Osteocyte (in vitro differentiated cells): ENCODE data around the gene CCDC91. TPM values are rescaled to one million over a fixed set of nuclear protein-coding genes. Genes with fewer than 3 reads are reported as not detected.
A peak's percentile ranks its signal among the peaks of the same experiment; 100 is the strongest.
"Not testable (repeated sequence)": the region's sequence is repeated elsewhere in the genome, so short reads cannot be mapped to it uniquely, and the experiment has no call there.

Source experiments
- DNase-seq: peaks from one replicate; pipeline ENCODE4 v3.0.0; 2021; ENCODE audit warnings: mixed read lengths; ENCODE audit not compliant: unreplicated experiment; ENCODE audit errors: extremely low spot score
- H3K27ac Mint-ChIP-seq: one replicate; pipeline ENCODE4 v1.8.0; 2021; ENCODE audit warnings: mild to moderate bottlenecking, mixed read lengths; ENCODE audit not compliant: unreplicated experiment
- H3K27me3 Mint-ChIP-seq: one replicate; pipeline ENCODE4 v1.8.0; 2021; ENCODE audit warnings: mixed read lengths; ENCODE audit not compliant: unreplicated experiment
- H3K36me3 Mint-ChIP-seq: one replicate; pipeline ENCODE4 v1.8.0; 2021; ENCODE audit warnings: mixed read lengths; ENCODE audit not compliant: unreplicated experiment
- H3K4me1 Mint-ChIP-seq: one replicate; pipeline ENCODE4 v1.8.0; 2021; ENCODE audit warnings: mixed read lengths; ENCODE audit not compliant: unreplicated experiment
- H3K4me3 Mint-ChIP-seq: one replicate; pipeline ENCODE4 v1.8.0; 2021; ENCODE audit warnings: mild to moderate bottlenecking, moderate library complexity, mixed read lengths; ENCODE audit not compliant: unreplicated experiment
- H3K9me3 Mint-ChIP-seq: one replicate; pipeline ENCODE4 v1.8.0; 2021; ENCODE audit warnings: mixed read lengths; ENCODE audit not compliant: unreplicated experiment
- CTCF ChIP-seq: fragments of 200-600 bp; sonication (generic); IDR thresholded peaks from 2 replicates; pipeline ENCODE4 v1.5.0; 2021; ENCODE audit warnings: antibody characterized with exemption, mild to moderate bottlenecking, moderate library complexity
- total RNA-seq: library from RNA; stranded (reverse); gene quantifications from 2 replicates; pipeline ENCODE4 v1.2.1, GENCODE V29; 2021

CCDC91 gene
- total RNA-seq, 1 donor from 2014 or later: 17.5 TPM

GRCh38 chr12:28191051-28192048, 1.1 kb downstream of the CCDC91 start:
- no peak for TF ChIP-seq CTCF
- peak overlapping the region; percentile 92 for H3K4me3 Mint-ChIP-seq
- no peaks in the 10 kb centered on the region for H3K36me3 Mint-ChIP-seq
- H3K27ac Mint-ChIP-seq: peak overlapping the region; percentile 98
- peaks cover 19% of the 10 kb centered on the region for H3K9me3 Mint-ChIP-seq
- H3K27me3 Mint-ChIP-seq: no peaks in the 10 kb centered on the region
- no peak for DNase-seq
- H3K4me1 Mint-ChIP-seq: peaks cover 22% of the 10 kb centered on the region

GRCh38 chr12:28192125-28192524, 1.9 kb downstream of the CCDC91 start:
- Mint-ChIP-seq H3K9me3 (peaks cover 19% of the 10 kb centered on the region), H3K36me3 (no peaks in the 10 kb centered on the region), H3K4me1 (peaks cover 22% of the 10 kb centered on the region), H3K27me3 (no peaks in the 10 kb centered on the region), H3K27ac (peak overlapping the region; percentile 98), H3K4me3 (no peak overlapping the region)
- no peak for DNase-seq
- no peak for TF ChIP-seq CTCF

- H3K27me3 Mint-ChIP-seq, DNase-seq, H3K27ac Mint-ChIP-seq, H3K4me3 Mint-ChIP-seq, H3K36me3 Mint-ChIP-seq: not testable (repeated sequence)
- Mint-ChIP-seq H3K9me3 (peaks cover 12% of the 10 kb centered on the region), H3K4me1 (peaks cover 18% of the 10 kb centered on the region)
These were observed 4.4 kb downstream of the CCDC91 start for GRCh38 chr12:28194621-28195020.

GRCh38 chr12:28201136-28201535, 10.9 kb downstream of the CCDC91 start:
- not testable (repeated sequence) for DNase-seq, H3K27me3 Mint-ChIP-seq, H3K36me3 Mint-ChIP-seq, H3K4me3 Mint-ChIP-seq, H3K27ac Mint-ChIP-seq, H3K4me1 Mint-ChIP-seq
- peaks cover 23% of the 10 kb centered on the region for H3K9me3 Mint-ChIP-seq

- Mint-ChIP-seq H3K9me3 (peaks cover 27% of the 10 kb centered on the region), H3K4me3 (no peak overlapping the region), H3K27ac (no peak overlapping the region), H3K36me3 (peaks cover 10% of the 10 kb centered on the region), H3K4me1 (no peaks in the 10 kb centered on the region), H3K27me3 (no peaks in the 10 kb centered on the region)
- no peak for DNase-seq
- TF ChIP-seq CTCF: no peak
These were observed 12.3 kb downstream of the CCDC91 start for GRCh38 chr12:28202374-28203130.

- DNase-seq: no peak
- Mint-ChIP-seq H3K27ac (no peak overlapping the region), H3K27me3 (no peaks in the 10 kb centered on the region), H3K4me1 (no peaks in the 10 kb centered on the region), H3K9me3 (peaks cover 23% of the 10 kb centered on the region), H3K36me3 (peaks cover 23% of the 10 kb centered on the region), H3K4me3 (no peak overlapping the region)
- no peak for TF ChIP-seq CTCF
These were observed 19.5 kb downstream of the CCDC91 start for GRCh38 chr12:28209782-28210181.
